GM18499 (cell line): ENCODE results near the gene ENPP6.

Experiments
- ATAC-seq: cut with Tn5 transposase; IDR thresholded peaks from one replicate; pipeline ENCODE4 v1.9.1; 2021; ENCODE audit warnings: moderate number of reproducible peaks; ENCODE audit not compliant: insufficient read depth, unreplicated experiment

The ENPP6 gene

DNA sequence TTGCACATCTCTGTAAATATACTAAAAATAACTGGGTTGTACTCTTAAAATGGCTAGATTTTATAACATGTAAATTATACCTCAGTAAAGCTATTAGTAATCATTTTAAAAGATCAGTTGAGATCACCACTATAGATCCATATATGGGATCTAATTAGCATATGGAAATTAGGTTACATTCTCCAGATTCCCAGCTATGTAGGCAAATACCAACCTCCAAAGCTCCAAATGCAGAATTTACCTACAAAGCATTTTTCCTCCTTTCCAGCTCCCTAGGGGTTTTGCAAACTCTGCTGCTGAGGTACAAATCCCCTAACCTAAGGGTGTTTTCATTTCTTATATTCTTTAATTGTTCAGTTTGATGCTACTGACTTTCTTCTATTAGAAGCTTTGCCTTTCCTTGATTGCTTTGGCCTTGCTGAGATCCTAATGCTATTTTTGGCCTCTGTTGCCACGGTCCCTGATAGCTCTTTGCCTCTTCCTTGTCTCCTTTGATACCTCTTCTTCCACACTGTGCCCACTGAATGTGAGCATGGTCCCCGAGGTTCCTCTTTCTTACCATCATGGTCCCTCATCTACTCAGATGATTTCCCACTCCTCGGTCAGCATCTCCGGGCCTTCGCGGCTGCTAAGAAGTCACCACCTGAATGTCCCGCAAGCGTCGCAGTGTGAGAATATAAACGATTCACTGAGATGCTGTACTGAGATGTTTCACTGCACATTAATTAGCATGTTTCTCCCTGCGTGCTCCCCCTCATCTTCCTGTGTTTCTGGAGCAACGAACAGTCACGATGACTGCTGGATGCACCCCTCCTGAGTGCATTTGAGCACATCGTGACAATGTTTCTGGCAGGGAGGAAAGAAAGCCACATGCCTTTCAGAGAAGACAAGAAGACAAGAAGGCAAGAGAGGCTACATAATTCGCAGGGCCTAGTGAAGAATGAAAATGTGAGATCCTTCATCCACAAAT lies 23.8 kb downstream of the ENPP6 start:
- no peak for ATAC-seq

- no peak for ATAC-seq
Observed at GRCh38 chr4:184192933-184193332, 24.7 kb downstream of the ENPP6 start.

GRCh38 chr4:184191267-184191666 lies 26.4 kb downstream of the ENPP6 start:
- ATAC-seq = no peak

DNA sequence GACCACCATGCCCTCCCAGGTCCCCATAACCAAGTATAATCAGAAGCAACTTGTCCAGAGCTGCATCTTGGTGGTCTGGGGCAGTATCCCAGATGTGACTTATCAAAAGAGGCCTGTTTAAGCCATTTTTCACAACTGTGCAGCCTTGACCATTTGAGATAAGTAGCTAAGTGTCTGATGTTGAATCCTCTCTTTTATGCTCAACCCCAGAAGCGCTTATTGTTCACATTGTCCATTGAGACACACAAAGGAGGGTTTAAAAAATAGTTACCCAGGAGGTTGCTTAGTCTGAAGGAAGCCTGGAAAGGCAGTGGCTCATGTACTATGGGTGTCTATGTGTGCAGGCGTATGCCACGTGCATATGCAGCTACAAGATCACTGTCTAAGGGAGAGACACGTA lies 27.0 kb downstream of the ENPP6 start:
- no peak for ATAC-seq

GRCh38 chr4:184189966-184190365 lies 27.7 kb downstream of the ENPP6 start:
- ATAC-seq = no peak

GRCh38 chr4:184188443-184189400 lies 29.0 kb downstream of the ENPP6 start:
- ATAC-seq = no peak

DNA sequence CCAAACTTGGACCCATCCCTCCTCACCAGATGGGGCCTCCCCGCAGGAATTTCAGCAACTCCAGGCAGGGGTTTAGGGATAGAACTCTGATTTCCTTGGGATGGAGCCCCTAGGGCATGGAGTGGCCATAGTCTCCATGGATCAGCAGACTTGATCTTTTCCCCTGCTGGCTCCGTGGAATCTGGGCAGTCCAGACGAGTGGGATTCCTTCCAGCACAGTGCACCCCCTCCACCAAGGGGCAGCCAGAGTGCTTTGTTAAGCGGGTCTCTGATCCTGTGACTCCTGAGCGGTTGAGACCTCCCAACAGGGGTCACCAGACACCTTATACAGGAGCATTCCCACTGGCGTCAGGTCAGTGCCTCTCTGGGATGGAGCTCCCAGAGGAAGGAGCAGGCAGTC lies 40.4 kb downstream of the ENPP6 start:
- ATAC-seq = no peak

- ATAC-seq = no peak
Observed at GRCh38 chr4:184174571-184175488, 42.8 kb downstream of the ENPP6 start.

DNA sequence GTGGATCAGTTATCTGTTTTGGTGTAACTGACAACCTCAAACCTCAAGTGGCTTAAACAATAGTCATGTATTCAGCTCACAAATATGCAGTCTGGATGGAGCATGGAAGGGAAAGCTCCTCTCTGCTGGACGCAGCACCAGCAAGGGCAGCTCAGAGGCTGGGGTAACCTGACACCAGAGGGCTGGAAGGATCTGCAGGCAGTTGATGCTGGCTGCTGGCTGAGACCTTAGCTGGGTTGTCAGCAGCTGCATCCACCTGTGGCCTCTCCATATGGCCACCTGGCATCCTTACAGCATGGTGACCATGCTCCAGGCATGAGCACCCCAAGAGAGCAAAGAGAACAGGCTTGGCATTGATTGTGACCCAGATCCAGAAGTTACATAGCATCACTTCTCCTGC lies 46.7 kb downstream of the ENPP6 start:
- no peak for ATAC-seq

- no peak for ATAC-seq
Observed at GRCh38 chr4:184169225-184169867, 48.3 kb downstream of the ENPP6 start.

DNA sequence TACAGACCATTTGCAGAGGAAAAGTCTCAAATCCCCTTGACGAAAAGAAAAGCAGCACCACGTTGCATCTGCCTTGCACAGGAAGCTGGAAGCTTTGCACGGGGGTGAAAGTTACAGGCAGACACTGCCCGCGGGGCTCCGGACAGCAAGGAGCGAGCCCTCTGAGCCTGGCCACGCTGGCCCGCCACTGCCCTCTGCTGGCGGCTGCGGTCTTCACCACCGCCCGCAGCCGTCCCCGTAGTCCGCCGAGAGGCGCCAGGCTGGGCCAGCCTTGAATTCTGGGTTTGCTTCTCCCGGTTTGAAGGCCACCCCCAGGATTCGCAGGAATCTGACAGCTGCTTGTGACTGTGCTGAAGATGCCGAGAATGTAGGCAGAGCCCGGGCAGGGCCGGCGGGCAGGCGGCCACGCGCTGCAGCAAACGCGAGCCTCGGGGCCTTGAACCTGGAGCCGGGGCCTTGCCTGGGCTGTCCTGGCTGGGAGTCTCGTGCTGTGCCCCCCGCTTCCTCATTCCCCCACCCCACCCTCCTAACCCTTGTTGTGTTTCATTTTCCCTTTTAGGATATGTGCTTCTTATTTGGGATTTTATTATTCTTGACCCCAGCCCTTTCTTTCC lies 49.2 kb downstream of the ENPP6 start:
- no peak for ATAC-seq

- ATAC-seq = no peak
Observed at GRCh38 chr4:184167576-184167975, 50.1 kb downstream of the ENPP6 start.

DNA sequence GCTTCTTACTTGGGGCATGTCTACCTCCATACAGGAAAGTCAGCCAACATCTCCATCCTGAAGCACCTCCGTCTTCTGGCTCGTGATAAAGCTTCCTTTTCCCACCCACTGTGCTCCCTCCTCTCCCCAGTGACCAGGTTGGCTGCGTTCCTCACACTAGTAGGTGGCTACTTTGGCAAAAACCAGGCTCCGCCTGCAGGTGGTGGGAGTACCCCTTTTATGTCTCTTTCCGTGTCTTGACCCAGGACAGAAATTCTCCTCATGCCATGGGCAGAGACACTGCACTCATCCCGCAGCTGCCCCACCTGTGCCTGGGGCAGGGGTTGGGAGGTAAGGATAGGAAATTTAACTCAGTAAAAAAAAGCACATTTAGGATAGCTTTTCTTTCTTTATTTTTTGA lies 50.9 kb downstream of the ENPP6 start:
- no peak for ATAC-seq

DNA sequence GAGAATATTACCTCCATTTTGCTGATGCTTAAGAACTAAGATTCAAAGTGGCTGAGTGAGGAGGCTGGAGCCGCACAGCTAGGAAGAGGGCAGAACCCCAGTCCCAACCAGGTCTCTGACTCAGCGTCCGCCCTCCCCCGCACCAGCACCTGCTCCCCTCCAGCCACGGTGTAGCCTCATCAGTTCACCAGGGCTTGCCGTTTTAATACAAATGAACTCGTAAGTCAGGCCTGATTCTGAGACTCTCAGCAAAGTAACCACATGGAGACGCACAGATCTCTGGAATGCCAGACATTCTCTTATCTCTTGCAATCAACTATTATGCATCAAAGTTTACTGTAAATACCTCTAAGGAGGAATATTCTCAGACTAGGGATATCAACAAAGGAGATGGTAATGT lies 52.4 kb downstream of the ENPP6 start:
- ATAC-seq = no peak

- no peak for ATAC-seq
Observed at GRCh38 chr4:184163813-184164212, 53.9 kb downstream of the ENPP6 start.

- ATAC-seq = no peak
Observed at GRCh38 chr4:184162596-184162995, 55.1 kb downstream of the ENPP6 start.

- ATAC-seq = no peak
Observed at GRCh38 chr4:184157322-184157721, 60.4 kb downstream of the ENPP6 start.

- no peak for ATAC-seq
Observed at GRCh38 chr4:184156163-184156920, 61.3 kb downstream of the ENPP6 start.
